ENCODE data around the gene OR2V1.
"Not testable (repeated sequence)": the region's sequence is repeated elsewhere in the genome, so short reads cannot be mapped to it uniquely, and the experiment has no call there.

Gene OR2V1

GRCh38 chr5:181151146-181151545 is 20.2 kb upstream of the OR2V1 start:
- H3K9me3 ChIP-seq (ENCODE audit: control insufficient read depth, low read length) = no peaks in the 10 kb centered on the region
- no peak overlapping the region for H2AFZ ChIP-seq
- no peak overlapping the region for H3K4me3 ChIP-seq (ENCODE audit: low read depth, low read length)
- no peak for TF ChIP-seq CTCF (IDR thresholded peaks at IDR 0.05)
- no peaks in the 10 kb centered on the region for H3K4me1 ChIP-seq
- H3K27ac ChIP-seq = no peak overlapping the region
- no peaks in the 10 kb centered on the region for H3K79me2 ChIP-seq
- H3K9ac ChIP-seq = no peak overlapping the region
- no peak overlapping the region for H3K4me2 ChIP-seq (ENCODE audit: low read length)
- H3K36me3 ChIP-seq (ENCODE audit: control insufficient read depth, insufficient read depth, low read length) = no peaks in the 10 kb centered on the region
- no peaks in the 10 kb centered on the region for H3K27me3 ChIP-seq (ENCODE audit: control insufficient read depth, insufficient read depth, low read length)

- H3K27me3 ChIP-seq (ENCODE audit: control insufficient read depth, insufficient read depth, low read length) = no peaks in the 10 kb centered on the region
- TF ChIP-seq CTCF (IDR thresholded peaks at IDR 0.05) = no peak
These were observed 19.1 kb upstream of the OR2V1 start for GRCh38 chr5:181149806-181150733.

GRCh38 chr5:181149355-181149754 is 18.4 kb upstream of the OR2V1 start:
- Histone ChIP-seq H3K4me1 (no peaks in the 10 kb centered on the region), H3K4me3 (ENCODE audit: low read depth, low read length) (no peak overlapping the region), H2AFZ (no peak overlapping the region), H3K79me2 (no peaks in the 10 kb centered on the region), H3K27me3 (ENCODE audit: control insufficient read depth, insufficient read depth, low read length) (no peaks in the 10 kb centered on the region), H3K27ac (no peak overlapping the region), H3K9me3 (ENCODE audit: control insufficient read depth, low read length) (no peaks in the 10 kb centered on the region), H3K36me3 (ENCODE audit: control insufficient read depth, insufficient read depth, low read length) (no peaks in the 10 kb centered on the region), H3K9ac (no peak overlapping the region), H3K4me2 (ENCODE audit: low read length) (no peak overlapping the region)
- TF ChIP-seq CTCF (IDR thresholded peaks at IDR 0.05) = no peak

More at GRCh38 chr5:181149806-181150733, 19.1 kb upstream of the OR2V1 start:
- Histone ChIP-seq H3K9ac (no peak overlapping the region), H2AFZ (no peak overlapping the region), H3K9me3 (ENCODE audit: control insufficient read depth, low read length) (no peaks in the 10 kb centered on the region), H3K36me3 (ENCODE audit: control insufficient read depth, insufficient read depth, low read length) (no peaks in the 10 kb centered on the region), H3K27ac (no peak overlapping the region), H3K4me3 (ENCODE audit: low read depth, low read length) (no peak overlapping the region), H3K79me2 (no peaks in the 10 kb centered on the region), H3K4me2 (ENCODE audit: low read length) (no peak overlapping the region), H3K4me1 (no peaks in the 10 kb centered on the region)

- H3K27me3 ChIP-seq (ENCODE audit: control insufficient read depth, insufficient read depth, low read length); H3K27ac ChIP-seq; H3K4me3 ChIP-seq (ENCODE audit: low read depth, low read length); H3K4me2 ChIP-seq (ENCODE audit: low read length); H3K9ac ChIP-seq; H3K36me3 ChIP-seq (ENCODE audit: control insufficient read depth, insufficient read depth, low read length); H2AFZ ChIP-seq; H3K4me1 ChIP-seq; H3K79me2 ChIP-seq; H3K9me3 ChIP-seq (ENCODE audit: control insufficient read depth, low read length): not testable (repeated sequence)
These were observed 16.1 kb upstream of the OR2V1 start, which contains the start of gene OR2V2 for GRCh38 chr5:181146927-181147636. Gene OR2V2, plus strand, starts transcription at chr5:181147586. Its CDS starts 7,357 bp downstream, at chr5:181154943.

- Histone ChIP-seq H3K27me3 (ENCODE audit: control insufficient read depth, insufficient read depth, low read length) (no peaks in the 10 kb centered on the region), H3K4me2 (ENCODE audit: low read length) (no peak overlapping the region), H3K4me3 (ENCODE audit: low read depth, low read length) (no peak overlapping the region), H3K27ac (no peak overlapping the region), H3K9me3 (ENCODE audit: control insufficient read depth, low read length) (no peaks in the 10 kb centered on the region), H3K79me2 (no peaks in the 10 kb centered on the region), H3K36me3 (ENCODE audit: control insufficient read depth, insufficient read depth, low read length) (no peaks in the 10 kb centered on the region), H3K4me1 (no peaks in the 10 kb centered on the region), H3K9ac (no peak overlapping the region), H2AFZ (no peak overlapping the region)
- no peak for TF ChIP-seq CTCF (IDR thresholded peaks at IDR 0.05)
These were observed 14.2 kb upstream of the OR2V1 start for GRCh38 chr5:181145133-181145532.
